ENCODE data around the gene CCHCR1. TPM values are rescaled to one million over a fixed set of nuclear protein-coding genes. Genes with fewer than 3 reads are reported as not detected.

CCHCR1 gene
- total and polyA plus RNA-seq, 2 of the 8 experiments (the other 6 are each of a cell fraction or from before 2014, with no cell fraction given), result 20.9 to 38.0 TPM

DNA sequence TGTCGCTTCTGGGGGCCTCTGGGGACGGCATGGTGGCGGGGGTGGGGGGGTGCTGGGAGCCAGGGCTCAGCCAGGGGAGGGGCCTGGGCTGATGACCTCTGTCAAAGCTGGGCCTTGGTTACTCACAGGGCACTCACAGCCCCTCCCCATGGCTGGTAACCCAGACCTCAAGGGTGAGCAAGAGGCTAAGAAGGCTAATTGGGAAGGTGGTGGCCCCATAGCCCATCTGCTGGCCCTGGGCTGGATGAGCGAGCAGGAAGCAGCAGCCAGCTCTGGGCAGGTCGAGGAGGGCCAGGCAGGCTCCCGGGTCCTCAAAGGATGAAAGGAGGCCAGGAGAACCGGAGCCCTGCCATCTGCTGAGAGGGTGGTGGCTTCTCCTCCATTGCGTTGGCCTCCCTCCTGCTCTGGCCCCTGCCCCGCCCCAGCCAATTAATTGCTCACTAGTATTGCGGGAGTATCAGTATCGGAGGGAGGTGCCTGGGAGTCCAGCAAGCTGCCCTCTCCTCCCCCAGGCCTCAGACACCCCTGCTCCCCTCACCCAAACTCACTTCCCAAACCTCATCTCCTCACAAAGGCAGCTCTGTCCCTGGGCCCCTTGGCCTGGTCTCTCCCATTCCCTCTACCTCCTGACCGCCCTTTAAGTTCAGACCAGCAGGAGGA is 36.3 kb downstream of the CCHCR1 start:
- DNase-seq (ENCODE audit: low read depth in 1 of 2, low spot score in 2 of 2), result no peak
- Histone ChIP-seq H3K14ac (ENCODE audit: insufficient read length) (no peak overlapping the region), H3K18ac (ENCODE audit: extremely low read depth, low read length) (no peak overlapping the region), H2BK12ac (ENCODE audit: low read depth, low read length) (no peak overlapping the region), H3K27me3 (replicated peaks in 1 of 4; ENCODE audit: control insufficient read depth in 3 of 4, extremely low read depth in 1 of 4, insufficient read depth in 3 of 4, low read length in 3 of 4) (no peaks in the 10 kb centered on the region; a peak in 1 of 7 replicates), H2BK15ac (ENCODE audit: low read length) (no peak overlapping the region), H3K56ac (replicated peaks; ENCODE audit: insufficient read length, low read depth, low read length) (no peak overlapping the region), H3K23ac (ENCODE audit: insufficient read length) (no peak overlapping the region), H3K4ac (replicated peaks; ENCODE audit: insufficient read length, low read depth, low read length) (no peak overlapping the region), H4K8ac (ENCODE audit: extremely low read depth, insufficient read depth, low read length) (no peak overlapping the region), H3K36me3 (ENCODE audit: control insufficient read depth in 2 of 4, insufficient read depth in 4 of 4, low read length in 3 of 4) (no peaks in the 10 kb centered on the region), H2AK5ac (ENCODE audit: low read depth, low read length) (no peak overlapping the region), H2AFZ (ENCODE audit: low read length) (no peak overlapping the region), H4K5ac (ENCODE audit: insufficient read length, low read depth, low read length) (no peak overlapping the region), H3K4me2 (ENCODE audit: insufficient read depth in 1 of 2, low read depth in 2 of 2, low read length in 2 of 2) (no peak overlapping the region), H4K91ac (replicated peaks; ENCODE audit: insufficient read length, low read length) (no peak overlapping the region), H4K20me1 (replicated peaks in 1 of 2; ENCODE audit: control insufficient read depth in 1 of 2, insufficient read depth in 2 of 2, low read length in 2 of 2) (no peaks in the 10 kb centered on the region), H3K79me1 (ENCODE audit: low read depth, low read length) (no peaks in the 10 kb centered on the region), H3K4me1 (replicated peaks in 1 of 4; ENCODE audit: control insufficient read depth in 3 of 4, insufficient read depth in 4 of 4, low read length in 3 of 4) (peaks cover 0 to 6% (median 0%) of the 10 kb centered on the region in 4 experiments; a peak in 2 of 7 replicates), H3K23me2 (ENCODE audit: low read depth, low read length) (no peaks in the 10 kb centered on the region), H2BK5ac (ENCODE audit: low read depth, low read length) (no peak overlapping the region), H3K9me3 (ENCODE audit: insufficient read depth in 2 of 2, low read depth in 1 of 2, low read length in 1 of 2) (no peaks in the 10 kb centered on the region), H2BK120ac (replicated peaks; ENCODE audit: low read depth, low read length) (no peak overlapping the region), H2BK20ac (ENCODE audit: low read length) (no peak overlapping the region), H3K4me3 (ENCODE audit: extremely low read depth in 1 of 4, insufficient read depth in 2 of 4, low read depth in 3 of 4, low read length in 4 of 4) (no peak overlapping the region), H3K27ac (ENCODE audit: low read depth, low read length) (no peak overlapping the region), H3K79me2 (ENCODE audit: control insufficient read depth in 1 of 2, insufficient read depth in 2 of 2, low read length in 2 of 2) (no peaks in the 10 kb centered on the region), H3K9ac (replicated peaks in 1 of 4; ENCODE audit: extremely low read depth in 1 of 4, low read depth in 3 of 4, low read length in 3 of 4) (no peak overlapping the region)
- ChIA-PET CTCF (ENCODE audit: partially characterized antibody) (interaction anchor here (0.6 to 1.7 kb wide), 8 partner anchors 9 to 75 kb away, joined by 3 to 6 read pairs (median 3); partner anchors contain the start of gene C6orf15), POLR2A (ENCODE audit: partially characterized antibody) (interaction anchor here (0.6 to 68.5 kb wide), 2 partner anchors 47 to 70 kb away, joined by 4 to 2251 read pairs; partner anchors contain the start of genes CCHCR1, POU5F1, PSORS1C2 and TCF19)
- 88% methylated on average over 10 of the region's 12 CpGs; no CpG with 5 or more reads in 1 of the 2 experiments for WGBS, 2 experiments (ENCODE audit: extremely low coverage in 1 of 2, insufficient coverage in 1 of 2, insufficient read length in 1 of 2, insufficient replicate concordance in 2 of 2, low coverage in 1 of 2, low lambda C conversion rate in 2 of 2, missing lambda C conversion rate in 1 of 2)
- no peak for FAIRE-seq
- TF ChIP-seq POU5F1 (IDR thresholded peaks at IDR 0.05; ENCODE audit: low read depth, low read length) (no peak), CTBP2 (IDR thresholded peaks at IDR 0.05; ENCODE audit: borderline replicate concordance, insufficient read depth, insufficient read length, low read length) (no peak), RXRA (IDR thresholded peaks at IDR 0.05; ENCODE audit: insufficient read depth, low read depth, low read length) (no peak), CREB1 (IDR thresholded peaks at IDR 0.05) (no peak), CHD1 (IDR thresholded peaks at IDR 0.05; ENCODE audit: low read depth, low read length) (no peak), TAF7 (optimal IDR thresholded peaks at IDR 0.05; ENCODE audit: borderline replicate concordance, low read depth, low read length) (no peak), ASH2L (IDR thresholded peaks at IDR 0.05; ENCODE audit: low read length) (no peak), E2F6 (IDR thresholded peaks at IDR 0.05) (no peak), GABPA (IDR thresholded peaks at IDR 0.05; ENCODE audit: borderline replicate concordance, insufficient read depth, low read length) (no peak), TCF12 (IDR thresholded peaks at IDR 0.05; ENCODE audit: low read depth, low read length) (no peak), EGR1 (IDR thresholded peaks at IDR 0.05; ENCODE audit: borderline replicate concordance, low read depth, low read length) (no peak), CBX5 (IDR thresholded peaks at IDR 0.05; ENCODE audit: low read depth, low read length) (no peak), MAFK (IDR thresholded peaks at IDR 0.05; ENCODE audit: low read depth, low read length) (no peak)
